Peyer's patch (tissue), 4 donors: Measurements from ENCODE around the gene SLC23A2.

Experiments
- POLR2A ChIP-seq, 2 donors: fragments of 450-650 bp; IDR thresholded peaks; one replicate each; pipeline ENCODE4 v1.5.1; 2017; ENCODE audit warnings: antibody characterized with exemption in 2 of 2, mild to moderate bottlenecking in 2 of 2, moderate library complexity in 2 of 2
- TF ChIP-seq, protein P1 (sequence below), 6 experiments: fragments of 450-650 bp in 4 of 6; fragments of 200-600 bp in 2 of 6; sonication (generic) in 1 of 6; IDR thresholded peaks; one replicate each; pipeline ENCODE4 v1.5.1; 2017 to 2019; ENCODE audit warnings: antibody characterized with exemption in 6 of 6, mild to moderate bottlenecking in 3 of 6, moderate library complexity in 1 of 6

DNA sequence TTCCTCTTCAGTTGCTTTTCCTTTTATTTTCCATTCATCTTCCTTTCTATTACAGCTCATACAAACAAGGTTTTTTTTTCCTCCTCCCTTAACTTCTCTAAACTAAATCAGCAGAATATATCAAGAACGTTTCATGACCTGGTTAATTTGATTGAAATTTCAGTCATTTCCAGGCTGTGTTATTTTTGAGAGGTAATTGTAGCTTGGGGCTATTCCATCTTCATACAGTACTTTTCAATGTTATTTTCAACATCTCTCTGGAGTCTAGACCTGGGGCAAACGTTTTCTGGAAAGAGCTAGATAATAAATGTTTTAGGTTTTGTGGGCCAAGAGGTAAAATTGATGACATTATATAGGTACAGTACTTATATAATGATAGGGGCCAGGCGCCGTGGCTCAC is 4.0 kb upstream of the SLC23A2 start:
- TF ChIP-seq POLR2A (IDR thresholded peaks at IDR 0.05) = no peak
- TF ChIP-seq, protein P1, sequence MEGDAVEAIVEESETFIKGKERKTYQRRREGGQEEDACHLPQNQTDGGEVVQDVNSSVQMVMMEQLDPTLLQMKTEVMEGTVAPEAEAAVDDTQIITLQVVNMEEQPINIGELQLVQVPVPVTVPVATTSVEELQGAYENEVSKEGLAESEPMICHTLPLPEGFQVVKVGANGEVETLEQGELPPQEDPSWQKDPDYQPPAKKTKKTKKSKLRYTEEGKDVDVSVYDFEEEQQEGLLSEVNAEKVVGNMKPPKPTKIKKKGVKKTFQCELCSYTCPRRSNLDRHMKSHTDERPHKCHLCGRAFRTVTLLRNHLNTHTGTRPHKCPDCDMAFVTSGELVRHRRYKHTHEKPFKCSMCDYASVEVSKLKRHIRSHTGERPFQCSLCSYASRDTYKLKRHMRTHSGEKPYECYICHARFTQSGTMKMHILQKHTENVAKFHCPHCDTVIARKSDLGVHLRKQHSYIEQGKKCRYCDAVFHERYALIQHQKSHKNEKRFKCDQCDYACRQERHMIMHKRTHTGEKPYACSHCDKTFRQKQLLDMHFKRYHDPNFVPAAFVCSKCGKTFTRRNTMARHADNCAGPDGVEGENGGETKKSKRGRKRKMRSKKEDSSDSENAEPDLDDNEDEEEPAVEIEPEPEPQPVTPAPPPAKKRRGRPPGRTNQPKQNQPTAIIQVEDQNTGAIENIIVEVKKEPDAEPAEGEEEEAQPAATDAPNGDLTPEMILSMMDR (IDR thresholded peaks at IDR 0.05) = no peak
